ENCODE data around the gene TPD52L1.

The TPD52L1 gene

GRCh38 chr6:125269328-125269985, 115.9 kb downstream of the TPD52L1 start:
- no peak for TF ChIP-seq CTCF (IDR thresholded peaks at IDR 0.05)

GRCh38 chr6:125270380-125270779, 116.8 kb downstream of the TPD52L1 start:
- no peak for TF ChIP-seq CTCF (IDR thresholded peaks at IDR 0.05)

- no peak for TF ChIP-seq CTCF (IDR thresholded peaks at IDR 0.05)
Measured at GRCh38 chr6:125271486-125272159, 118.0 kb downstream of the TPD52L1 start.

- no peak for TF ChIP-seq CTCF (IDR thresholded peaks at IDR 0.05)
Measured at GRCh38 chr6:125273251-125273650, 119.7 kb downstream of the TPD52L1 start.

- TF ChIP-seq CTCF (IDR thresholded peaks at IDR 0.05): no peak
Measured at GRCh38 chr6:125273965-125274364, 120.4 kb downstream of the TPD52L1 start.

- no peak for TF ChIP-seq CTCF (IDR thresholded peaks at IDR 0.05)
Measured at GRCh38 chr6:125274935-125275334, 121.4 kb downstream of the TPD52L1 start.

- no peak for TF ChIP-seq CTCF (IDR thresholded peaks at IDR 0.05)
Measured at GRCh38 chr6:125275779-125276178, 122.2 kb downstream of the TPD52L1 start.
